ENCODE results near the gene RIMKLA. TPM values are rescaled to one million over a fixed set of nuclear protein-coding genes. Genes with fewer than 3 reads are reported as not detected.

Gene RIMKLA, protein sequence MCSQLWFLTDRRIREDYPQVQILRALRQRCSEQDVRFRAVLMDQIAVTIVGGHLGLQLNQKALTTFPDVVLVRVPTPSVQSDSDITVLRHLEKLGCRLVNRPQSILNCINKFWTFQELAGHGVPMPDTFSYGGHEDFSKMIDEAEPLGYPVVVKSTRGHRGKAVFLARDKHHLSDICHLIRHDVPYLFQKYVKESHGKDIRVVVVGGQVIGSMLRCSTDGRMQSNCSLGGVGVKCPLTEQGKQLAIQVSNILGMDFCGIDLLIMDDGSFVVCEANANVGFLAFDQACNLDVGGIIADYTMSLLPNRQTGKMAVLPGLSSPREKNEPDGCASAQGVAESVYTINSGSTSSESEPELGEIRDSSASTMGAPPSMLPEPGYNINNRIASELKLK
- 1 to 10 TPM; 2.5 TPM for total RNA-seq

DNA sequence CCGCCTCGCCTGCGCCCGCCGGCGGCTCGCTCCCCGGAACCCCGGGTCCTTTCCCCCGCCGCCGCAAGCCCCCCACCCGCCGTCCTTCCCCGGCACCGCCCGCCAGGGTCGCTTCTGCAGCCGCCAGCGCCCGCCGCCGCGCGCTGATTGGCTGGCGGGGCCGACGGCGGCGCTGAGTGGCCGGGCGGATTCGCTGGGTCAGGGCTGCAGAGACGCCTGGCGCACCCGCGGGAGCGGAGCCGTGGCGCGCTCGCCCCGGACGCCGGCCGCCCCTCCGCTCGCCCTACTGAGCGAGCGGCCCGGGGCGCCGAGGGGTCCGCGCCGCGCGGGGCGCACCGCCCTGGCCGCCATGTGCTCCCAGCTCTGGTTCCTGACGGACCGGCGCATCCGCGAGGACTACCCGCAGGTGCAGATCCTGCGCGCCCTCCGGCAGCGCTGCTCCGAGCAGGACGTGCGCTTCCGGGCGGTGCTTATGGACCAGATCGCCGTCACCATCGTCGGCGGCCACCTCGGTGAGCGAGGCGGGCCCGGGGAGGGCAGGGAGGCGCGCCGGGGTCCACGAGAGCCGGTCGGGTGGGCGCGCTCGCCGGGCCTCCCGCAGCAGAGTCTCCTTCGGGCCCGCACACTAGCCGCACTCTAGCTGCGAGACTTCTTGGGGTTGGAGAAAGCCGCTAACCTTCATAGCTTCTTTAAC lies at the start of gene RIMKLA:
TSS of gene RIMKLA (plus strand) at position 207 of the 694 bp plus-strand sequence. CDS start at position 350, 143 bp downstream.
- CTCF ChIA-PET, result no interaction called here
- peaks cover 48% of the 10 kb centered on the region for H3K27me3 Mint-ChIP-seq (ENCODE audit: low read depth)
- POLR2A ChIA-PET, result no interaction called here
- peak within 1 kb of the TSS; percentile 71 for H3K4me3 Mint-ChIP-seq
- H3K9me3 Mint-ChIP-seq (ENCODE audit: insufficient read depth), result no peaks in the 10 kb centered on the region
- H3K4me1 Mint-ChIP-seq (ENCODE audit: low read depth), result peaks cover 8% of the 10 kb centered on the region
- no peak within 1 kb of the TSS for H3K27ac Mint-ChIP-seq
- no peaks in the 10 kb centered on the region for H3K36me3 Mint-ChIP-seq (ENCODE audit: low read depth)
- peak; percentile 48 for DNase-seq
- ATAC-seq, result peak; percentile 89

DNA sequence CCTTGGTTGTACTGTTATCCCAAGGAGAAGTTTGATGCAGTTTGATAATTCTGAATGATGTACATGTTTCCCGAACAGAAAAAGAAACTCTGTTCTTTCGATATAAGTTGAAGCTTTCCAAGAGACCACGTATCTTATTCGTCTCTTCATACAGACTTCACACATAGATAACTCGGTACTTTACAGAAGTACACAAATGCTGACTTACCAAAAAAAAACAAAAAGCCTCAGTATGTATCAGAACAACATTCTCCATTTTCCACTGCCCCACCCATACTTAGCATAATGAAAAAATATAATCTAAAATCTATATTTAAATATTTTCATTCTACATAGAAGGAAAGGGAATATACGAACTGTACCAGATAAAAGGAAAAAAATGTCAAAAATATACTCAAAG lies 47.7 kb upstream of the RIMKLA start:
- H3K27me3 Mint-ChIP-seq (ENCODE audit: low read depth), result no peaks in the 10 kb centered on the region
- ATAC-seq, result no peak
- CTCF ChIA-PET, result interaction anchor here (1.3 kb wide), 1 partner anchor 19 kb away, joined by 4 read pairs; no protein-coding TSS in a partner anchor
- POLR2A ChIA-PET, result no interaction called here
- no peaks in the 10 kb centered on the region for H3K9me3 Mint-ChIP-seq (ENCODE audit: insufficient read depth)
- peaks cover 34% of the 10 kb centered on the region for H3K4me1 Mint-ChIP-seq (ENCODE audit: low read depth)
- peaks cover 13% of the 10 kb centered on the region for H3K36me3 Mint-ChIP-seq (ENCODE audit: low read depth)
- DNase-seq, result no peak
- H3K4me3 Mint-ChIP-seq, result no peak overlapping the region
- H3K27ac Mint-ChIP-seq, result no peak overlapping the region

DNA sequence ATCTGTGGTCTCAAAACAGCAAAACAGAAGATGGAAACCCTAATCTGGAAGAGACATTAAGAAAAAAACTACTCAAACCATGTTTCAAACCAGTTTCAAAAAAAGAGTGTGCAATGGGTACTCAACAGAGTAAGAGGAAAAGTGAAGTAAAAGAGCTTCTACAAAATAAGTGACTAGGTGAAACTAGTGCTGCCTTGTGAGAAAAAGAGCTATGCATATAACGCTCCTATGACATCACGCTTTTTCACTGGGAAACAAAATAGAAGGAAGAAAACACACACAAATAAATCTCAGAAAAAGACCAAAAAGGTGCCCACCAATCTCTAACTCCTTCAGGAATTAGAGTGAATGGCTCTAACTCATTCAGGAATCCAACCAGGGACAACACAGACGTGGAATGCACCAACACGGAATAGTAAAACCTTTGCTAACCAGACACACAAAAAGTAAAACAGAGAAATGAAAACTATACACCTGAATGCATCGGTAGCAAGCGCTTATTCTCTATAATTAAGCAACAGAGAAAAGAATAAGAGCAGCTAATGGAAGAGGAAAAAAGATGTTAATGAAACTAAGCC lies 46.8 kb upstream of the RIMKLA start:
- ChIA-PET POLR2A (interaction anchor here (1.0 to 1.6 kb wide), 5 partner anchors 9 to 433 kb away, joined by 4 to 7 read pairs (median 6); partner anchors contain the start of genes C1orf50 and P3H1), CTCF (interaction anchor here (1.0 to 2.0 kb wide), 9 partner anchors 10 to 160 kb away, joined by 3 to 9 read pairs (median 4); no protein-coding TSS in a partner anchor)
- ATAC-seq, result no peak
- Mint-ChIP-seq H3K4me3 (peak overlapping the region; percentile 93), H3K36me3 (ENCODE audit: low read depth) (peaks cover 13% of the 10 kb centered on the region), H3K4me1 (ENCODE audit: low read depth) (peaks cover 34% of the 10 kb centered on the region), H3K9me3 (ENCODE audit: insufficient read depth) (no peaks in the 10 kb centered on the region), H3K27ac (peak overlapping the region; percentile 87), H3K27me3 (ENCODE audit: low read depth) (no peaks in the 10 kb centered on the region)
- DNase-seq, result no peak

DNA sequence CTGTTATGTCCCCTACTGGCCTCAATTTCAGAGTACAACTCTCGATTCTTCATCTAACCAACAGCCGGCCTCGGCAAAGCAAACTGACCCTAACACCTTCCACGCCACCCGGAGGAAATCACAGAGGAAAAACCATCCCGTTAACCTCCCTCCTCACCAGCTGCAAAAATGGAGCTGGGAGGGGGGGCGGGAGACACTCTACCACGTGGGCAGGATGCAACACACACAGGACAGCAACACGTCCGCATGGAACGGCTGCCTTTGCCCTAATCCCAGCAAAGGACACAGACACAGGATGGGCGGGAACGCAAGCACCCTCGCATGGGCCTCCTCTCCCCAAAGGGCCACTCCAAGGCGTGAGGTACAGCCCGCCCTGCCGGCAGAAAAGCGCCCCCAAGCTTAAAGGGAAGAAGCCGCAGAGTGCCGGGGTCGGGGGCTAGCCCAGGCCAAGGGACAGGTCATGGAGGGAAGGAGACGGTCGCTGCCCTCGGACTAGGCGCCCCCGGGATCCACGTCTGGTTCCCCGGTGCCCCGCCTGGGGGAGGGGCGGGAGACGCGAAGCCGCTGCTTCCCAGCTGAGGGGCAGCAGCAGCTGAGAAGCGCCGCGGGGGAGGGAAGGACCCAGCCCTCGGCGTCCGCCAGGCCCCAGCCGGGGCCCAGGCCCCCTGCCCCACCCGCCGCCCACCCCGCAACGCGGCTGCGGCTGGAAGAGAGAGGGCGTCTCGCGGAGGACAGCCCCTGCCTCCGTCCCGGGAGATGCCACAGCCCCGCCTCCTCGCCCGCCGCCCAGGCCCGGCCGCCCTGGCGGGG lies 46.1 kb upstream of the RIMKLA start:
- no peaks in the 10 kb centered on the region for H3K27me3 Mint-ChIP-seq (ENCODE audit: low read depth)
- POLR2A ChIA-PET, result interaction anchor here (1.0 to 1.6 kb wide), 5 partner anchors 9 to 433 kb away, joined by 4 to 7 read pairs (median 6); partner anchors contain the start of genes C1orf50 and P3H1
- peak overlapping the region; percentile 87 for H3K27ac Mint-ChIP-seq
- H3K36me3 Mint-ChIP-seq (ENCODE audit: low read depth), result peaks cover 11% of the 10 kb centered on the region
- ATAC-seq (peak; percentile 74), DNase-seq (peak; percentile 52)
- CTCF ChIA-PET, result interaction anchor here (1.0 to 2.0 kb wide), 8 partner anchors 11 to 161 kb away, joined by 3 to 9 read pairs (median 4); no protein-coding TSS in a partner anchor
- peak overlapping the region; percentile 93 for H3K4me3 Mint-ChIP-seq
- H3K4me1 Mint-ChIP-seq (ENCODE audit: low read depth), result peaks cover 36% of the 10 kb centered on the region
- no peaks in the 10 kb centered on the region for H3K9me3 Mint-ChIP-seq (ENCODE audit: insufficient read depth)

DNA sequence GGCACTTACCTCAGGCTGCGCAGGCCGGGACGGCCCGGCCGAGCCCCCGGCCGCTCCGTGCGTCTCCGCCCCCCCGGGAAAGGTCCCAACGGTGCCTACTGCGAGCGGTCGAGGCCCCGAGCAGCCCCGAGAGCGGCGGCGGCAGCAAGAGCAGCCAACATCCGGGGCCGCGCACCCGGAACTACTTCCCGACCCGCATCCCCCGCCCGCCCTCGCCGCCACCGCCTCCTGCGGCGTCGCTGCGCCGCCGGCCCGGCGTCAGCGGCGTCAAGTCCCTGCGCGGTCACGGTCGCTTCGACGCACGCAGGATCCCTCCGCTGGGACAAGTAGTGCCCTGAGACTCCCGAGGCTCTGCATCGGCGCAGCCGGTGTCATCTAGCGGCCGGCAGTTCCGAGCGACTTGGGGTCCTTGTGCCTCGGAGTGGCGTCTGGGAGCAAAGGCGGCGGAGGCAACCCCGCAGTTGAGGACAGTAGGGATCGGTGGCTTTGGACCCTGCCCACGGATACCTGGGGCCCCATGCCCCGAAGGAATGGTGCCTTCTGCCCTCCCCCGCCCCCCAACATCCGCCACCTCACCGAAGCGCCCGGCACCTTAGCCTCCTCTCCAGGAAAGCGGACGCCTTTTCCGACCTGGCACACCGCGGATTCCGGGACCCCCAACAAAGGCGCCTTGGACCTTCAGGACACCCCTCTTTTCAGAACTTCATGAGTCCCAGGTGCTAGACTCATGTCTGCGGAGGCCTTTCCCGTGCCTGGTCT lies 45.4 kb upstream of the RIMKLA start, which contains the start of gene FOXJ3:
TSS of gene FOXJ3 (minus strand) at position 186 of the 759 bp plus-strand sequence. CDS start 24,142 bp downstream, outside the sequence.
- Mint-ChIP-seq H3K4me3 (peak within 1 kb of the TSS; percentile 93), H3K27ac (peak within 1 kb of the TSS; percentile 87), H3K27me3 (ENCODE audit: low read depth) (no peaks in the 10 kb centered on the region), H3K36me3 (ENCODE audit: low read depth) (peaks cover 9% of the 10 kb centered on the region), H3K9me3 (ENCODE audit: insufficient read depth) (no peaks in the 10 kb centered on the region), H3K4me1 (ENCODE audit: low read depth) (peaks cover 38% of the 10 kb centered on the region)
- DNase-seq (peak; percentile 93), ATAC-seq (peak; percentile 92)
- CTCF ChIA-PET, result interaction anchor here (1.9 to 2.0 kb wide), 2 partner anchors 18 to 20 kb away, joined by 7 to 9 read pairs; no protein-coding TSS in a partner anchor
- POLR2A ChIA-PET, result interaction anchor here (1.2 kb wide), 2 partner anchors 14 to 432 kb away, joined by 5 to 6 read pairs; partner anchors contain the start of genes C1orf50 and P3H1

DNA sequence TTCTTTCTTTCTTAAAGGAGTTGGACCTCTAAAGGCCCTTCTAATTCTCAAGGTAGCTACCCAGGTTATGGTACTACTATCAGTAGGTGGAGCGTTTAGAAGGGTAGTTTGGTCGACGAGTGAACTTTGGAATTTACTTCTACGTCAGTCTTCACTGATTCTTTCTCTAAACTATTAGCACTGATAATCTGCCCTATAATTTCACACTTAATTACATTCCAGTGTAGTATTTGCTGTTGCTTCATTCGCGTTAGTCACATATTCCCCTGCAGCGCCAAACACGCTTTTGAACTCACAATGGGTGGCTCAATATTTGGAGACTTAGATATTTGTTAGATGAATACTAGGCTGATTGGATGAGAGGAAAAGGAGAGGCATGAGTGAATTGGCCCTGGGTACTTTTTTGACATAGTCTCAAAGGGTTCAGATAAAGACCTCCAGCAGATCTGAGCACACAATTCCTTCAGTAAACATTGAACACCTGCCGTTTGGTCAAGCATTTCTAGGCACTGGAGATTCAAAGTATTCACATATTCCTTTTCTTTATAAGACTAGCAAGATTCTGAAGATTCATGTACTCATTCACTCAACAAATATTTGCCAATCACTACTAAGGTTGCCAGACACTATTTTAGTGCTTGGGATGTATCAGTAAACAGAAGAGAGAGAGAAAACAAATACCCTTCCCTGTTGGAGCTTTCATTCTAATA lies 44.6 kb upstream of the RIMKLA start:
- CTCF ChIA-PET, result interaction anchor here (0.7 to 1.1 kb wide), 2 partner anchors 162 to 208 kb away, joined by 3 read pairs; no protein-coding TSS in a partner anchor
- Mint-ChIP-seq H3K36me3 (ENCODE audit: low read depth) (peaks cover 5% of the 10 kb centered on the region), H3K4me3 (peak overlapping the region; percentile 74), H3K27ac (peak overlapping the region; percentile 86), H3K27me3 (ENCODE audit: low read depth) (no peaks in the 10 kb centered on the region), H3K9me3 (ENCODE audit: insufficient read depth) (no peaks in the 10 kb centered on the region), H3K4me1 (ENCODE audit: low read depth) (peaks cover 34% of the 10 kb centered on the region)
- ATAC-seq (peak; percentile 9), DNase-seq (no peak)
- POLR2A ChIA-PET, result interaction anchor here (1.4 kb wide), 2 partner anchors 121 to 347 kb away, joined by 3 to 4 read pairs; partner anchors contain the start of gene YBX1

DNA sequence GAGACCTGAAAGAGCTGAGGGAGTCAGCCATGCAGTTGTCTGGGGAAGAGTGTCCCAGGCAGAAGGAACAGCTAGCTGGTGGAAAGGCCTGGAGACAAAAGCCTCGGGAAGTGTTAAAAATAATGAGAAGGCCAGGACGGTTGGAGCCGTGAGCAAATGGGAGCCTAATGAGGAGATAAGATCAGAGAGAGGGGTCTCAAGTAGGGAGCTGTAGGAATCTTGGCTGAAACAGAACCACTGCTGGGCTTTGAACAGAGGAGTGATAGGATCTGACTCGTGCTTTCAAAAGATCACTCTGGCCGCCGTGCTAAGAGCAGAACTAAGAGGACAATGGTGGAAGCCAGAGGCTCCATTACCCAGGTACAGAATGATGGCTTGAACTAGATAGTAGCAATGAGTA lies 43.6 kb upstream of the RIMKLA start:
- Mint-ChIP-seq H3K27ac (no peak overlapping the region), H3K4me1 (ENCODE audit: low read depth) (peaks cover 32% of the 10 kb centered on the region), H3K9me3 (ENCODE audit: insufficient read depth) (no peaks in the 10 kb centered on the region), H3K27me3 (ENCODE audit: low read depth) (peaks cover 2% of the 10 kb centered on the region), H3K36me3 (ENCODE audit: low read depth) (peaks cover under 1% of the 10 kb centered on the region), H3K4me3 (no peak overlapping the region)
- ChIA-PET POLR2A (interaction anchor here (1.4 kb wide), 2 partner anchors 120 to 346 kb away, joined by 3 to 4 read pairs; partner anchors contain the start of gene YBX1), CTCF (interaction anchor here (0.7 to 1.4 kb wide), 3 partner anchors 13 to 207 kb away, joined by 3 to 4 read pairs (median 3); no protein-coding TSS in a partner anchor)
- DNase-seq (no peak), ATAC-seq (no peak)

DNA sequence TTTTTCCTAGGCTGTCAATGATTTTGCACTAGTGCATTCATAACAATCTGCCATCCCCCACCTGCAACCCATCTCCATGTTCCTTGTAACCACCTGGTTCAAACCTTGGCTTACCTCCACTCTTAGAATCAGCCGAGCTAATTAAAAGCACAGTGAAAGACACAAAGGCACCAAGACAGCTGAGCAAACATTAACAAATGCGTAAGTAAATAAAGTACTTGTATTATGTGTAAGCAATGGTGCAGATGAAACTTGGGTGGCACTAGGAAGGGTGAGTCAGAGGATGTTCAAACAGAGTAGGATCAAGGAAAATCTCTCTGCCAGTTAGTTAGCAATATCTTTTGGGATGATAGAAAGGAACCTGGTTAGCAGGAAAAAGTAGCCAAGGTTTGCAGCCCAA lies 40.5 kb upstream of the RIMKLA start:
- no peak overlapping the region for H3K4me3 Mint-ChIP-seq
- no peaks in the 10 kb centered on the region for H3K9me3 Mint-ChIP-seq (ENCODE audit: insufficient read depth)
- ChIA-PET POLR2A (no interaction called here), CTCF (interaction anchor here (1.2 to 4.2 kb wide), 3 partner anchors 12 to 167 kb away, joined by 4 to 15 read pairs (median 6); no protein-coding TSS in a partner anchor)
- H3K36me3 Mint-ChIP-seq (ENCODE audit: low read depth), result no peaks in the 10 kb centered on the region
- DNase-seq, result no peak
- H3K27me3 Mint-ChIP-seq (ENCODE audit: low read depth), result peaks cover 4% of the 10 kb centered on the region
- H3K4me1 Mint-ChIP-seq (ENCODE audit: low read depth), result peaks cover 11% of the 10 kb centered on the region
- ATAC-seq, result no peak
- no peak overlapping the region for H3K27ac Mint-ChIP-seq

DNA sequence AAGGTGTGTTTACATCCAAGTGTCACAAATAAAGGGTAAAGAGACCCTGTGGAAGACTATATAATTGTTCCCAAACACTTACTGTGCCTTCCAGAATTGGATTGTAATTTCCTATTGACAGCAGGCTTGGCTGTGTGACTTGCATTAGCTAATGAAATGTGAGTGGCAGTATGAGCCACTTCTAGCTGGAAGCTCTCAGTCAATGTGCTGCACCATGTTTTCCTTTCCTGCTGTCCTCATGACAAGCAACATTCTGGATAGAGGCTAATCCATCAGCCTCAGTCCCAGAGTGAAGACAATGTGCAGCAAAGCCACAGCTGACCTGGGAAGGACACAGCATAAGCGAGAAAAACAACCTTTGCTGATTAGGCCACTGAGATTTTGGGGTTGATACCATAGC lies 39.7 kb upstream of the RIMKLA start:
- H3K4me1 Mint-ChIP-seq (ENCODE audit: low read depth), result peaks cover 9% of the 10 kb centered on the region
- no peak for DNase-seq
- ChIA-PET POLR2A (no interaction called here), CTCF (interaction anchor here (4.2 kb wide), 1 partner anchor 168 kb away, joined by 15 read pairs; no protein-coding TSS in a partner anchor)
- no peaks in the 10 kb centered on the region for H3K9me3 Mint-ChIP-seq (ENCODE audit: insufficient read depth)
- peaks cover 6% of the 10 kb centered on the region for H3K27me3 Mint-ChIP-seq (ENCODE audit: low read depth)
- no peak for ATAC-seq
- no peak overlapping the region for H3K4me3 Mint-ChIP-seq
- no peak overlapping the region for H3K27ac Mint-ChIP-seq
- no peaks in the 10 kb centered on the region for H3K36me3 Mint-ChIP-seq (ENCODE audit: low read depth)

DNA sequence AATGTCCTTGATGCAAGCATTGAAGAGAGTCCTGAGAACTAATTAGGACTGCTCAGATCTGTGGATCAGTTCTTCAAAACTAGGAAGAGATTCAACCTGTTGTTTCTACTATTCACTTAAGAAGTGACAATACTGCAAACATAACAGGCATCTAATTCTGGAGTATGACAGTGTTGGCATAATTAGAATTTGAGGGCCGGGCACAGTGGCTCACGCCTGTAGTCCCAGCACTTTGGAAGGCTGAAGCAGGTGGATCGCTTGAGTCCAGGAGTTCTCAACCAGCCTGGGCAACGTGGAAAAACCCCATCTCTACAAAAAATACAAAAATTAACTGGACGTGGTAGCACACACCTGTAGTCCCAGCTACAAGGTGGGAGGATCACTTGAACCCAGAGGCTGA lies 37.5 kb upstream of the RIMKLA start:
- peaks cover 8% of the 10 kb centered on the region for H3K27me3 Mint-ChIP-seq (ENCODE audit: low read depth)
- ChIA-PET CTCF (interaction anchor here (0.8 kb wide), 1 partner anchor 18 kb away, joined by 3 read pairs; no protein-coding TSS in a partner anchor), POLR2A (no interaction called here)
- H3K36me3 Mint-ChIP-seq (ENCODE audit: low read depth), result no peaks in the 10 kb centered on the region
- no peaks in the 10 kb centered on the region for H3K9me3 Mint-ChIP-seq (ENCODE audit: insufficient read depth)
- no peak overlapping the region for H3K27ac Mint-ChIP-seq
- ATAC-seq (no peak), DNase-seq (no peak)
- H3K4me3 Mint-ChIP-seq, result no peak overlapping the region
- H3K4me1 Mint-ChIP-seq (ENCODE audit: low read depth), result peaks cover 4% of the 10 kb centered on the region
